Endothelial cell of umbilical vein (primary cell): ENCODE results near the gene FBXL17. TPM values are rescaled to one million over a fixed set of nuclear protein-coding genes. Genes with fewer than 3 reads are reported as not detected.

Experiments
- BruUV-seq: library from RNA; stranded (reverse); fragments of 400-500 nt; replicated peaks from 2 replicates; lab custom pipeline; 2021; lab: Mats Ljungman, UMichigan
- CTCF ChIA-PET: fragments of 300-600, 350-600 bp; sonication (Branson Sonifier 250); formaldehyde crosslinking; loops from one replicate; lab custom pipeline; 2021; ENCODE audit warnings: antibody characterized with exemption, inconsistent platforms; lab: Charles Lee
- POLR2A ChIA-PET: fragments of 300-600, 350-600 bp; sonication (Branson Sonifier 250); formaldehyde crosslinking; loops from one replicate; lab custom pipeline; 2021; ENCODE audit warnings: antibody characterized with exemption, inconsistent platforms; lab: Charles Lee
- DNase-seq: peaks from one replicate; pipeline ENCODE4 v3.0.0-alpha.2; 2011; ENCODE audit warnings: low read depth, low spot score
- FAIRE-seq: peaks from 2 replicates; lab custom pipeline; 2011; peaks lifted over from hg19 to GRCh38; lab: Jason Lieb, UNC
- H2AFZ ChIP-seq: 2 replicates; pipeline ENCODE4 v1.6.0; 2012; ENCODE audit warnings: low read depth, low read length, control low read depth, inconsistent platforms
- H3K27ac ChIP-seq: 2 replicates; pipeline ENCODE4 v1.5.1; 2011; ENCODE audit warnings: low read depth, mild to moderate bottlenecking, control low read depth, low read length, moderate library complexity; ENCODE audit not compliant: insufficient read depth
- H3K27me3 ChIP-seq, 2 experiments: 2 replicates each; pipeline versions ENCODE4 v1.6.0 to v1.6.1; 2011; ENCODE audit warnings: low read length in 2 of 2, mixed read lengths in 1 of 2; ENCODE audit not compliant: control insufficient read depth in 2 of 2, insufficient read depth in 2 of 2
- H3K36me3 ChIP-seq, 2 experiments: 2 replicates in 1 of 2; 3 replicates in 1 of 2; pipeline ENCODE4 v1.5.1; 2011; ENCODE audit warnings: low read length in 2 of 2, mild to moderate bottlenecking in 1 of 2, moderate library complexity in 1 of 2; ENCODE audit not compliant: control insufficient read depth in 2 of 2, insufficient read depth in 2 of 2; ENCODE audit errors: extremely low read depth in 1 of 2
- H3K4me1 ChIP-seq: 3 replicates; pipeline ENCODE4 v1.5.1; 2011; ENCODE audit warnings: mild to moderate bottlenecking, low read length; ENCODE audit not compliant: control insufficient read depth, insufficient read depth; ENCODE audit errors: extremely low read depth
- H3K4me2 ChIP-seq: 2 replicates; pipeline ENCODE4 v1.6.1; 2011; ENCODE audit warnings: low read length, control low read depth, mixed read lengths; ENCODE audit not compliant: insufficient read depth
- H3K4me3 ChIP-seq, 3 experiments: fragments of 200-600 bp in 1 of 3; sonication (generic), shearing (Covaris generic) in 1 of 3; replicated peaks in 1 of 3; 2 replicates each; pipeline ENCODE4 v1.5.1; 2011 to 2016; ENCODE audit warnings: control low read depth in 3 of 3, low read length in 3 of 3, mild to moderate bottlenecking in 2 of 3, inconsistent platforms in 1 of 3, low read depth in 1 of 3, moderate library complexity in 1 of 3; ENCODE audit not compliant: insufficient read depth in 1 of 3
- H3K79me2 ChIP-seq: 2 replicates; pipeline ENCODE4 v1.6.0; 2012; ENCODE audit warnings: low read length, inconsistent platforms; ENCODE audit not compliant: control insufficient read depth, insufficient read depth
- H3K9ac ChIP-seq: replicated peaks from 2 replicates; pipeline ENCODE3; 2011; ENCODE audit warnings: low read length, control low read depth; ENCODE audit not compliant: insufficient read depth; ENCODE audit errors: extremely low read depth
- H3K9me1 ChIP-seq: replicated peaks from 3 replicates; pipeline ENCODE4 v1.6.0; 2011; ENCODE audit warnings: mild to moderate bottlenecking, low read length; ENCODE audit not compliant: control insufficient read depth, insufficient read depth; ENCODE audit errors: extremely low read depth
- H3K9me3 ChIP-seq: replicated peaks from 2 replicates; pipeline ENCODE4 v1.5.1; 2012; ENCODE audit warnings: low read length, inconsistent platforms; ENCODE audit not compliant: control insufficient read depth, insufficient read depth
- H4K20me1 ChIP-seq: replicated peaks from 2 replicates; pipeline ENCODE3; 2011; ENCODE audit warnings: mild to moderate bottlenecking, low read length; ENCODE audit not compliant: control insufficient read depth, insufficient read depth; ENCODE audit errors: extremely low read depth
- CTCF ChIP-seq, 2 donors: IDR thresholded peaks; 1 replicate in 1 of 2; 2 replicates in 1 of 2; pipeline ENCODE4 v1.5.1; 2011; ENCODE audit warnings: low read length in 2 of 2, mild to moderate bottlenecking in 2 of 2, moderate library complexity in 2 of 2, control low read depth in 1 of 2, inconsistent platforms in 1 of 2, low read depth in 1 of 2; ENCODE audit not compliant: insufficient read depth in 1 of 2; ENCODE audit errors: extremely low read depth in 1 of 2
- EZH2 ChIP-seq: IDR thresholded peaks from 2 replicates; pipeline ENCODE4 v1.6.1; 2012; ENCODE audit warnings: borderline replicate concordance, low read depth, mild to moderate bottlenecking, moderate library complexity, low read length, inconsistent platforms; ENCODE audit not compliant: severe bottlenecking
- FOS ChIP-seq: IDR thresholded peaks from 2 replicates; pipeline ENCODE4 v1.6.1; 2011; ENCODE audit warnings: mild to moderate bottlenecking, low read length, moderate library complexity, borderline replicate concordance; ENCODE audit not compliant: insufficient read depth
- GATA2 ChIP-seq: IDR thresholded peaks from 2 replicates; pipeline ENCODE4 v1.7.0; 2011; ENCODE audit warnings: low read depth, mild to moderate bottlenecking, moderate library complexity, mixed read lengths, low read length; ENCODE audit not compliant: insufficient read length, insufficient read depth
- JUN ChIP-seq: IDR thresholded peaks from 2 replicates; pipeline ENCODE4 v1.6.1; 2011; ENCODE audit warnings: borderline replicate concordance, low read depth; ENCODE audit not compliant: insufficient read length, insufficient read depth
- MAX ChIP-seq: IDR thresholded peaks from 2 replicates; pipeline ENCODE4 v1.6.1; 2011; ENCODE audit not compliant: insufficient read depth, insufficient read length
- MYC ChIP-seq: IDR thresholded peaks from one replicate; pipeline ENCODE4 v1.6.1; 2011; ENCODE audit warnings: mild to moderate bottlenecking, low read depth, low read length
- POLR2A ChIP-seq: IDR thresholded peaks from 2 replicates; pipeline ENCODE4 v1.6.1; 2012; ENCODE audit warnings: low read depth, mild to moderate bottlenecking, control low read depth, low read length
- POLR2AphosphoS5 ChIP-seq: IDR thresholded peaks from 2 replicates; pipeline ENCODE4 v1.6.1; 2012; ENCODE audit warnings: low read depth, mild to moderate bottlenecking, control low read depth, low read length, moderate library complexity; ENCODE audit not compliant: insufficient read depth
- dilution Hi-C: fragments of 300-500 bp; cut with MboI; formaldehyde crosslinking; loops from one replicate; pipeline ENCODE4 v1.15.0; 2019; ENCODE audit warnings: low sequenced_read_pairs; ENCODE audit not compliant: extremely low pct_ligation_motif_present
- intact Hi-C: fragments of 100-400 bp; cut with micrococcal nuclease; formaldehyde crosslinking; loops from one replicate; pipeline ENCODE4 v1.10.0; 2022
- polyA plus RNA-seq, 4 experiments: library from polyadenylated mRNA; depleted of rRNA in 3 of 4; stranded (reverse) in 3 of 4; unstranded in 1 of 4; fragments of >200 nt; gene quantifications; 2 replicates each; pipeline versions ENCODE4 v1.2.1 to v1.2.3, GENCODE V29; 2011 to 2012; ENCODE audit warnings: missing spikeins in 1 of 4
- total RNA-seq: library from RNA; stranded (reverse); gene quantifications from 2 replicates; pipeline ENCODE4 v1.2.3, GENCODE V29; 2021

Gene FBXL17
- total and polyA plus RNA-seq, 2 donors (not counting 3 experiments of a cell fraction or from before 2014, with no cell fraction given), result 2.7 to 8.8 TPM

- no peaks in the 10 kb centered on the region for H3K79me2 ChIP-seq
- no peak overlapping the region for H3K4me2 ChIP-seq
- ChIA-PET CTCF (interaction anchor here (0.7 kb wide), 1 partner anchor 37 kb away, joined by 4 read pairs; no protein-coding TSS in a partner anchor), POLR2A (no interaction called here)
- H3K4me3 ChIP-seq, result no peak overlapping the region
- no peaks in the 10 kb centered on the region for H3K9me3 ChIP-seq
- DNase-seq, result no peak
- H3K9me1 ChIP-seq, result no peaks in the 10 kb centered on the region
- no peak for FAIRE-seq
- intact Hi-C loops, result no loop called here
- dilution Hi-C loops, result no loop called here
- no peaks in the 10 kb centered on the region for H4K20me1 ChIP-seq
- BruUV-seq, result no TSS peak
- no peak overlapping the region for H3K27ac ChIP-seq
- no peaks in the 10 kb centered on the region for H3K4me1 ChIP-seq
- H3K9ac ChIP-seq, result no peak overlapping the region
- no peak for TF ChIP-seq FOS
- TF ChIP-seq MYC, result no peak
- no peak for TF ChIP-seq CTCF (IDR thresholded peaks at IDR 0.05; ENCODE audit: extremely low read depth in 1 of 2, insufficient read depth in 1 of 2, low read depth in 1 of 2, low read length in 2 of 2)
- no peak for TF ChIP-seq GATA2
- TF ChIP-seq MAX, result no peak
- no peak for TF ChIP-seq POLR2AphosphoS5
- no peak for TF ChIP-seq JUN
- TF ChIP-seq EZH2, result no peak
- no peak for TF ChIP-seq POLR2A
- H2AFZ ChIP-seq, result no peak overlapping the region
- no peaks in the 10 kb centered on the region for H3K36me3 ChIP-seq
- no peaks in the 10 kb centered on the region for H3K27me3 ChIP-seq
Observed at GRCh38 chr5:108078345-108078744, 303.6 kb downstream of the FBXL17 start.
